Astrocyte of the spinal cord (primary cell): Measurements from ENCODE around the gene KLHL3.

ENCODE experiments used
- DNase-seq: peaks from one replicate; pipeline ENCODE4 v3.0.0; 2011; ENCODE audit warnings: low read depth, low spot score
- H3K4me3 ChIP-seq: 2 replicates; pipeline ENCODE4 v1.5.1; 2011; ENCODE audit warnings: low read depth, mild to moderate bottlenecking, low read length, moderate library complexity
- in situ Hi-C: cut with HindIII; loops from 2 replicates; pipeline ENCODE4 v1.10.0; 2017; ENCODE audit warnings: low sequenced_read_pairs
- TF ChIP-seq, protein P1 (sequence below): IDR thresholded peaks from 2 replicates; pipeline ENCODE4 v1.5.1; 2012; ENCODE audit warnings: low read depth, mild to moderate bottlenecking, low read length, inconsistent platforms

The KLHL3 gene

DNA sequence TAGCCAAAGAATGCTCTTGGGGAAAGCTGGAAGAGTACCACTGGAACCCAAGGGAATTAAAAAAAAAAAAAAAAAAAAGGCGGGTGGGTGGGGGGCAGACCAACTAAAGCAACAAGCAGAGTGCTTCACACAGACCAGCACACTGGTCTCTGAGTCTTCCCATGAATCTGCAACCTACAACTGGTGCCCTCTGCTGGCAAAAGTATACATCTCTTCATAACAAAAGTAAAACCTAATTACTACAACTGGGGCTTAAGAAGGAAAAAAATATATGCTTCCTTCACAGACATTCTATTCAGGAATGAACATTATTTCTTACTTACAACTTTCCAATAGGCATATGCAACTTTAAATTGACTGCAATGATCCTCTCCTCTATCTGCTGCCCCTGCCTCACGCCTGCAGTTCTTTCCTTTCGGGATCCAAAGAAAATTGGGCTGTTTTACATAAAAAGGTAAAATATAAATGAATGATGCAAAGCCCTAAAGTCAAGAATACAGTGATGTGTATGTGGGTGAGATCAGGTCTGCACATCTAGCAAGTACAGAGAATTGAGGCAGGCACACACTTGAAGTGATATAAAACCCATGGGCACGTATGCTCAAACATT, 7.2 kb upstream of the KLHL3 start:
- no peak overlapping the region for H3K4me3 ChIP-seq
- in situ Hi-C loops: no loop called here
- DNase-seq: peak; percentile 81
- TF ChIP-seq, protein P1, sequence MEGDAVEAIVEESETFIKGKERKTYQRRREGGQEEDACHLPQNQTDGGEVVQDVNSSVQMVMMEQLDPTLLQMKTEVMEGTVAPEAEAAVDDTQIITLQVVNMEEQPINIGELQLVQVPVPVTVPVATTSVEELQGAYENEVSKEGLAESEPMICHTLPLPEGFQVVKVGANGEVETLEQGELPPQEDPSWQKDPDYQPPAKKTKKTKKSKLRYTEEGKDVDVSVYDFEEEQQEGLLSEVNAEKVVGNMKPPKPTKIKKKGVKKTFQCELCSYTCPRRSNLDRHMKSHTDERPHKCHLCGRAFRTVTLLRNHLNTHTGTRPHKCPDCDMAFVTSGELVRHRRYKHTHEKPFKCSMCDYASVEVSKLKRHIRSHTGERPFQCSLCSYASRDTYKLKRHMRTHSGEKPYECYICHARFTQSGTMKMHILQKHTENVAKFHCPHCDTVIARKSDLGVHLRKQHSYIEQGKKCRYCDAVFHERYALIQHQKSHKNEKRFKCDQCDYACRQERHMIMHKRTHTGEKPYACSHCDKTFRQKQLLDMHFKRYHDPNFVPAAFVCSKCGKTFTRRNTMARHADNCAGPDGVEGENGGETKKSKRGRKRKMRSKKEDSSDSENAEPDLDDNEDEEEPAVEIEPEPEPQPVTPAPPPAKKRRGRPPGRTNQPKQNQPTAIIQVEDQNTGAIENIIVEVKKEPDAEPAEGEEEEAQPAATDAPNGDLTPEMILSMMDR: peak; percentile 69

DNA sequence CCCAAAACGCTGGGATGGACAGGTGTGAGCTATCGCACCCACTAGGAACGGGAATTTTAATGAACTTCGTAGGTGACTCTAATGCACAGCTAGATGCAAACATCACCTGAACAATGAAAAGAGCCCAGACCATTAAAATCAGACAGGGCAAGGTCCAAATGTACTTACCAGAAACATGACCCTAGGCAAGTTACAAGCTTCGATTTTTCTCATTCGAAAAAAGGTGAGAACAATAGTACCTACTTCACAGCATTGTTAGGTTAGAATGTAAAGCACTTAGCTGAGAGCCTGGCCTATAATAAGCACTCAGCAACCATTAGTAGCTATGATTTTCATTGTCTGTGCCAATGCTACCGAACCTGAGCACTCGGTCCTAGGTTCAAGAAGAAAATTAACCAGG, 5.8 kb upstream of the KLHL3 start:
- in situ Hi-C loops: no loop called here
- no peak overlapping the region for H3K4me3 ChIP-seq
- TF ChIP-seq, protein P1: no peak
- DNase-seq: no peak

DNA sequence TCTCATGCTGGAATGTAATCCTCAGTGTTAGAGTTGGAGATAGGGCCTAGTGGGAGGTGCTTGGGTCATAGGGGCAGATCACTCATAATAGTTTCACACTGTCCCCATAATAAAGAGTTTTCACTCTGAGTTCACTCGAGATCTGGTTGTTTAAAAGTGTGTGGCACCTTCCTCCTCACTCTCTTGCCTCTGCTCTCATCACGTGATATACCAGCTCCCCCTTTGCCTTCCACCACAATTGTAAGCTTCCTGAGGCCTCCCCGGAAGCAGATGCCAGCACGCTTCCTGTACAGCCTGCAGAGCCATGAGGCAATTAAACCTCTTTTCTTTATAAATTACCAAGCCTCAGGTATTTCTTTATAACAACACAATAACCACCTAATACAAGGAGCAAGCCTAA, 3.8 kb upstream of the KLHL3 start:
- in situ Hi-C loops: no loop called here
- no peak overlapping the region for H3K4me3 ChIP-seq
- no peak for DNase-seq
- TF ChIP-seq, protein P1: no peak

DNA sequence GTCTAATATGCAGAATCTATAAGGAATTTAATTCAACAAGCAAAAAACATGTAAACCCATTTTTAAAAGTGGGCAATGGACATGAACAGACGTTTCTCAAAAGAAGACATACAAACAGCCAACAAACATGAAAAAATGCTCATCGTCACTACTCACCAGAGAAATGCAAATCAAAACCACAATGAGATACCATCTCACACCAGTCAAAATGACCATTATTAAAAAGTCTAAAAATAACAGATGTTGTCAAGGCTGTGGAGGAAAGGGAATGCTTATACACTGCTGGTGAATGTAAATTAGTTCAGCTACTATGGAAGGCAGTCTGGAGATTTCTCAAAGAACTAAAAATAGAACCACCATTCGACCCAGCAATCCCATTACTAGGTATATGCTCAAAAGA, 3.1 kb upstream of the KLHL3 start:
- in situ Hi-C loops: no loop called here
- no peak overlapping the region for H3K4me3 ChIP-seq
- TF ChIP-seq, protein P1: no peak
- DNase-seq: no peak

DNA sequence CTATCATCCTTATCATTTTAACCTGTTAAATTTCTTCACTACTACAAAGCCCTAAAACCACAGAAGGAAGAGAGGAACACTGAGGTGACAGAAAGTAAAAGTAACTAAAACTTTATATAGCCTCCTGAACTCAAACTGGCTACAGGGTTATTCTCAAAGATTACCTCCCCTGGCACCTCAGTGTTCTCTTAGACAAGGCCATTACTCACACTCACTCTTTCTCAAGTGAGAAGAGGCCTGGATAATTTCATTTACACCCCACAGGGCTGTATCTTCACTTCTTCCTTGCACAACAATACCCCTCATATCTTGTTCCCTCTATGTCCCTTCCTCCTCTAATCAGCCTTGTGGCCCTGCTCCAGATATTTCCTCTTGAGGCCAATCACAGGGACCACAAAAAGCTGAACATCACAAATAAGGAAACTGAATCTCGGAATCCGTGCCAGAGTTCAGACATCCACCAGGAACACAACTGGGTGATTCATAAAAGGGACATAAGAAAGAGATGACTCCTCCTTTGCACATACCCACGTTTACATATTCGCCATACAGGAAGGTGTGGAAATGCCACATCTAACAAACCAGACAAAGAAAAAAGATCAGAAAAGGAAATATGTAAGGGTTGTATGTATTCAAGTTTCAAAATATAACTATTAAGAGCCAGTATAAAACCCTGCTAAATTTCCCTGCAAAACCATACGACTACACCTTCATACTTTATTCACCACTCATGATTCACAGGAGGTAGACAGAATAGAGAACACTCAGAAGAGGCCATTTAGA, 1.7 kb upstream of the KLHL3 start:
- in situ Hi-C loops: no loop called here
- DNase-seq: peak; percentile 23
- no peak overlapping the region for H3K4me3 ChIP-seq
- TF ChIP-seq, protein P1: no peak

DNA sequence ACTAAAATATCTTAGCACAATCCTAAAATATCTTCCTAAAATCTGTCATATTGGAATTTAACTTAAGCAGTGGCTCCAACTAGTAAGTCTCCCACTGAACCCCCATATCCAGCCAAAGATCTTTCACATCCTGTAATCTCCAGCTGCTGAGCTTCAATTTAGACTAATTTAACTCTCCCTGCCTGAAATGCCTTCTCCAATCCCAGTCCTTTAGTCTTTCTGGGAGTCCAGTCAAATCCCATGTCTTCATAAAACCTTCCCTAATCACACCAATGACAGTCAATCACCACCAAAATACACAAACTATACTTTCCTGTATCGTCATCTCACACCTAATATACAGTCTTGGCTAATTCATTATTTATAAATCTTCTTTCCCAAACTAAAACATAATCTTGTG, 607 bp upstream of the KLHL3 start:
- in situ Hi-C loops: no loop called here
- no peak overlapping the region for H3K4me3 ChIP-seq
- DNase-seq: no peak
- TF ChIP-seq, protein P1: no peak
